ENCODE measurements around the gene LRIG3. TPM values are rescaled to one million over a fixed set of nuclear protein-coding genes. Genes with fewer than 3 reads are reported as not detected.

Gene LRIG3
- total RNA-seq, 2 donors from 2014 or later, result 68.6 to 71.6 TPM

DNA sequence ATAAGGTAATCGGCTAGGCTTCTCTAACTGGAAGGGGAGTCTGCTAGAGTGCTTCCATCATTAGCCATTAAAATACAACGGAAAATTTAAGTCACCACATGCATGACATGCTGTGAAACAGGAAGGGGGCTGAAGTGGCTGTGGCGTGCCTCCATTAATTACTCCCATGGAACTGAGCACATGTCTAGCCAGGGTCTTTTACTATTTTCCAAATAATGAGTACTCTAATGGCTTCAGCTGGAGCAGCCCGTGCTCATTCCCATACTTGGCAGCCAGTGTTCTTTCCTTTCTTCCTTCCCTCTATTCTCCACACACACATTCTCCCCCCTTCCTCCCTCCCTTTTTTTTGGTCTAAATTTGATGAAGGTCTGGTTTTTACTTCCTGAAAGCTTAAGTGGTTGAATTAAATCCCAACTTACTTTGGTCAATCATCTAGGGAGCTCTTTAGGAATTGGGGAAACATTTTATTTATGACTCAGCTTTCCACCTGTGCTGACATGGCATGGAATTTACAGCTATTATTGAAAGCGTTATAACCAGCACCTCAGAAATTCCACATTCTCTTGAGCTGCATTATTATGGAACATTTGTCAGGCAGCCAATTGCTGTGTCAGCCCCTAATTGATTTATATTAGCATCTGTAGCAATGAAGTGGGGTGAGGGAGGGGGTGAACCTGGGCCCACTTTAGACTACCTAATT is 72.3 kb downstream of the LRIG3 start:
- DNase-seq (no peak), ATAC-seq (peak; percentile 40)
- Histone ChIP-seq H3K4me3 (no peak overlapping the region), H3K4me1 (no peaks in the 10 kb centered on the region), H3K9me3 (no peaks in the 10 kb centered on the region), H3K27me3 (no peaks in the 10 kb centered on the region), H3K27ac (no peak overlapping the region), H3K36me3 (replicated peaks in 1 of 2; ENCODE audit: insufficient read depth in 1 of 2, low read depth in 2 of 2) (no peaks in the 10 kb centered on the region)
- no peak for TF ChIP-seq POLR2A (IDR thresholded peaks at IDR 0.05)
- intact Hi-C loops (cut with DNase I), result no loop called here
- 57 to 67% methylated on average over 5 of the region's 5 CpGs for WGBS, 2 donors

DNA sequence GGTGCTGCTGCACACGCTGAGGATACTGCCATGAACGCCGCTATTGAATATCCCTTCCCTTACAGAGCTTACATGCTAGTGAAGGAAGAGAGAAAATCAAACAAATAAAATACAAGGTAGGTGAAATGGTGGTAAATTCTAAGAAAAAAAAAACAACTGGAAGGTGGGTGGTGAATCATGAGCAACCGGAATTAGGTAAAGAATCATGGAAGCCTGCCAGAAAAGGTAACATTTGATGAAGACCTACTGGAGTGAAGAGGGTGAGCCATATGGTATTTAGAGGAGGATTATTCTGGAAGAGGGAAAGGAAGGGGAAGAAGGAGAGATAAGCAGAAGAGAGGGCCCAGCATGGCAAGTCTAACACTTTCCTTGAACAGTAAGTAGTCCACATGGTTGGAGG is 76.1 kb downstream of the LRIG3 start:
- 88 to 95% methylated on average over 4 of the region's 4 CpGs for WGBS, 2 donors
- TF ChIP-seq, protein P1, sequence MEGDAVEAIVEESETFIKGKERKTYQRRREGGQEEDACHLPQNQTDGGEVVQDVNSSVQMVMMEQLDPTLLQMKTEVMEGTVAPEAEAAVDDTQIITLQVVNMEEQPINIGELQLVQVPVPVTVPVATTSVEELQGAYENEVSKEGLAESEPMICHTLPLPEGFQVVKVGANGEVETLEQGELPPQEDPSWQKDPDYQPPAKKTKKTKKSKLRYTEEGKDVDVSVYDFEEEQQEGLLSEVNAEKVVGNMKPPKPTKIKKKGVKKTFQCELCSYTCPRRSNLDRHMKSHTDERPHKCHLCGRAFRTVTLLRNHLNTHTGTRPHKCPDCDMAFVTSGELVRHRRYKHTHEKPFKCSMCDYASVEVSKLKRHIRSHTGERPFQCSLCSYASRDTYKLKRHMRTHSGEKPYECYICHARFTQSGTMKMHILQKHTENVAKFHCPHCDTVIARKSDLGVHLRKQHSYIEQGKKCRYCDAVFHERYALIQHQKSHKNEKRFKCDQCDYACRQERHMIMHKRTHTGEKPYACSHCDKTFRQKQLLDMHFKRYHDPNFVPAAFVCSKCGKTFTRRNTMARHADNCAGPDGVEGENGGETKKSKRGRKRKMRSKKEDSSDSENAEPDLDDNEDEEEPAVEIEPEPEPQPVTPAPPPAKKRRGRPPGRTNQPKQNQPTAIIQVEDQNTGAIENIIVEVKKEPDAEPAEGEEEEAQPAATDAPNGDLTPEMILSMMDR (IDR thresholded peaks at IDR 0.05), result no peak
- no peak for TF ChIP-seq POLR2A (IDR thresholded peaks at IDR 0.05)
- Histone ChIP-seq H3K9me3 (no peaks in the 10 kb centered on the region), H3K27me3 (no peaks in the 10 kb centered on the region), H3K27ac (no peak overlapping the region), H3K4me1 (no peaks in the 10 kb centered on the region), H3K36me3 (replicated peaks in 1 of 2; ENCODE audit: insufficient read depth in 1 of 2, low read depth in 2 of 2) (no peaks in the 10 kb centered on the region), H3K4me3 (no peak overlapping the region)
- ATAC-seq, result no peak
- no peak for DNase-seq
- intact Hi-C loops (cut with DNase I), result no loop called here

DNA sequence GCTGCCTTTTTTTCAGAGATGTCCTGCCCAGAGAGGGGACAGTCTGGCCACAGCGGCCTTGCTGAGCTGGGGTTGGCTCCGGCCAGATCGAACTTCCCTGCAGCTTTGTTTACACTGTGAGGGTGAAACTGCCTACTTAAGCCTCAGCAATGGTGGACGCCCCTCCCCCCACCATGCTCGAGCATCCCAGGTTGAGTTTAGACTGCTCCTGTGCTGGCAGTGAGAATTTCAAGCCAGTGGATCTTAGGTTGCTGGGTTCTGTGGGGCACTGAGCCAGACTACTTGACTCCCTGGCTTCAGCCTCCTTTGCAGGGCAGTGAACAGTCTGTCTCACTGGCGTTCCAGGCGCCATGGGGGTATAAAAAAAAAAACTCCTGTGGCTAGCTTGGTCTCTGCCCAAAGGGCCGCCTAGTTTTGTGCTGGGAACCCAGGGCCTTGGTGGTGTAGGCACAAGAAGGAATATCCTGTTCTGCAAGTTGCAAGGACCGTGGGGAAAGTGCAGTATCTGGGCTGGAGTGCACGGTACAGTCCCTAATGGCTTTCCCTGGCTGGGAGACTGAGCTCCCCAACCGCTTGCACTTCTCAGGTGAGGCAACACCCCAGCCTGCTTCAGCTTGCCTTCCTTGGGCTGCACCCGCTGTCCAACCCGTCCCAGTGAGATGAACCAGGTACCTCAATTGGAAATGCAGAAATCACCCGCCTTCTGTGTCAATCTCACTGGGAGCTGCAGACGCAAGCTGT is 79.1 kb downstream of the LRIG3 start:
- ATAC-seq, result no peak
- no peaks in the 10 kb centered on the region for H3K36me3 ChIP-seq (replicated peaks in 1 of 2; ENCODE audit: insufficient read depth in 1 of 2, low read depth in 2 of 2)
- TF ChIP-seq, protein P1 (IDR thresholded peaks at IDR 0.05), result no peak
- TF ChIP-seq POLR2A (IDR thresholded peaks at IDR 0.05), result no peak
- H3K9me3 ChIP-seq, result no peaks in the 10 kb centered on the region
- no peak for DNase-seq
- WGBS, 2 donors, result 75 to 91% methylated on average over 7 to 15 of the region's 15 CpGs
- intact Hi-C loops (cut with DNase I), result no loop called here
- no peaks in the 10 kb centered on the region for H3K4me1 ChIP-seq
- H3K27me3 ChIP-seq, result no peaks in the 10 kb centered on the region
- no peak overlapping the region for H3K27ac ChIP-seq
- H3K4me3 ChIP-seq, result no peak overlapping the region

DNA sequence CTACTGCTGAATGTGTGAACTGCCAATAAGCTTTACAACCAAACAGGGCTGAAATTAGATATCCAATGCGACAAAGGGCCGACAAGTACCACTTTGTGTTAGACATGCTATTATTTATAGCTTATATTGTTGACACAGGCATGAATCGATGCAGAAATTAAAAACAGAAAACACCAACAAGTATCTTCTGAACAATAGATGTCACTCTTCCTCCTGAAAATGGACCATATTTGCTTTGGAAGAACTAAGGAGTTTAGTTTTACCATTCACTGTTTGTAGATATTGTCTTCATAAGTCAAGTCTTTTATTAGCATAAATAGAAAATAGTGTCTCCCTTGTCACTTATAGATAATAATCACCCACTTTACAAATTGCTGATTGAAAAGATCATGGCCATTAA is 86.5 kb downstream of the LRIG3 start:
- intact Hi-C loops (cut with DNase I), result no loop called here
- H3K36me3 ChIP-seq (replicated peaks in 1 of 2; ENCODE audit: insufficient read depth in 1 of 2, low read depth in 2 of 2), result no peaks in the 10 kb centered on the region
- H3K4me3 ChIP-seq, result no peak overlapping the region
- no peaks in the 10 kb centered on the region for H3K4me1 ChIP-seq
- no peak overlapping the region for H3K27ac ChIP-seq
- DNase-seq, result no peak
- WGBS, 2 donors, result 15 to 23% methylated on average over 3 of the region's 3 CpGs
- TF ChIP-seq, protein P1 (IDR thresholded peaks at IDR 0.05), result peak in 1 of 7 experiments; percentile 31
- TF ChIP-seq POLR2A (IDR thresholded peaks at IDR 0.05), result no peak
- ATAC-seq, result no peak
- no peaks in the 10 kb centered on the region for H3K9me3 ChIP-seq
- H3K27me3 ChIP-seq, result no peaks in the 10 kb centered on the region

DNA sequence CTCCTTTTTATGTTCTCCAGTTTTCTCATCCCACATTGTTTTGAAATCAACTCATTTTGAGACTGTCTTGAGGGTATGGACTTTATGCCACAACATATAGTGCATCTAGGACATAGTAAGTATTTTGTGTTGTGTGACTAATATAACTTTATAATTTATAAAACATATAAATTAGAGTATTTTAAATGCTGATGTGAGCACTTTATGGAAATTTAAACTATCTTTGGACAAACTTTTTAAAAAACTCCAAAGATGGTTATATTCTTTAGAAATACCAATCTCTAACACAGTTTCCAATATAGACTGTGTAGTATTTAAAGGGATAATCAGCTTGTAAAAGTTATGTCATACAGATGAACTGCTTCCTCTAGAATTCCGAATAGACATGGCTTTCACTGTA is 87.4 kb downstream of the LRIG3 start:
- H3K27ac ChIP-seq, result no peak overlapping the region
- no peaks in the 10 kb centered on the region for H3K27me3 ChIP-seq
- H3K9me3 ChIP-seq, result no peaks in the 10 kb centered on the region
- TF ChIP-seq POLR2A (IDR thresholded peaks at IDR 0.05), result no peak
- TF ChIP-seq, protein P1 (IDR thresholded peaks at IDR 0.05), result no peak
- no peak for ATAC-seq
- WGBS, 2 donors, result 91 to 94% methylated on average over 1 of the region's 1 CpG
- H3K4me3 ChIP-seq, result no peak overlapping the region
- no peaks in the 10 kb centered on the region for H3K36me3 ChIP-seq (replicated peaks in 1 of 2; ENCODE audit: insufficient read depth in 1 of 2, low read depth in 2 of 2)
- DNase-seq, result no peak
- intact Hi-C loops (cut with DNase I), result no loop called here
- H3K4me1 ChIP-seq, result no peaks in the 10 kb centered on the region
